HG03571 (cell line): ENCODE results near the gene RP9.

Source experiments
- ATAC-seq: cut with Tn5 transposase; IDR thresholded peaks from one replicate; pipeline ENCODE4 v1.9.1; 2021; ENCODE audit not compliant: unreplicated experiment

Gene RP9

DNA sequence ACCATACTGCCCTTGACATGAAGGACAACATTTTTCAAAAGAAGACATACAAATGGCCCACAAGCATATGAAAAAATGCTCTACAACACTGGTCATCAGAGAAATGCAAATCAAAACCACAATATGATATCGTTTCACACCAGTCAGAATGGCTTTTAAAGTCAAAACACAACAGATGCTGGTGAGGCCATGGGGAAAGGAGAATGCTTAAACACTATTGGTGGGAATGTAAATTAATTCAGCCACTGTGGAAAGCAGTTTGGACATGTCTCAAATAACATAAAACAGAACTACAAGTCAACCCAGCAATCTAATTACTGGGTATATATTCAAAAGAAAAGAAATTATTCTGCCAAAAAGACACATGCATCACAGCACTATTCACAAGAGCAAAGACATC, 42.4 kb downstream of the RP9 start:
- ATAC-seq, result no peak

DNA sequence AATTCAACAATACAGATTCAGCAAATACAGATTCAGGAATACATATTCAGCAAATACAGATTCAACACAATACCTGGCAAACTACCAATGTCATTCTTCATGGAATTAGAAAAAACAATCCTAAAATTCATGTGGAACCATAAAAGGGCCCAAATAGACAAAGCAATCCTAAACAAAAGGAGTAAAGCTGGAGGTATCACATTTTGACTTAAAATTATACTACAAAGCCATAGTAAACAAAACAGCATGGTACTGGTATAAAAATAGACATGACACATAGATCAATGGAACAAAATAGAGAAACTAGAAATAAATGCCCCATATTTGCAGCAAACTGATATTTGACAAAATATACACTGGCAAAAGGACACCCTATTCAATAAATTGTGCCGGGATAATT, 43.2 kb downstream of the RP9 start:
- ATAC-seq, result no peak

- peak; percentile 95 for ATAC-seq
Observed at GRCh38 chr7:33062782-33063443, 46.3 kb downstream of the RP9 start.

DNA sequence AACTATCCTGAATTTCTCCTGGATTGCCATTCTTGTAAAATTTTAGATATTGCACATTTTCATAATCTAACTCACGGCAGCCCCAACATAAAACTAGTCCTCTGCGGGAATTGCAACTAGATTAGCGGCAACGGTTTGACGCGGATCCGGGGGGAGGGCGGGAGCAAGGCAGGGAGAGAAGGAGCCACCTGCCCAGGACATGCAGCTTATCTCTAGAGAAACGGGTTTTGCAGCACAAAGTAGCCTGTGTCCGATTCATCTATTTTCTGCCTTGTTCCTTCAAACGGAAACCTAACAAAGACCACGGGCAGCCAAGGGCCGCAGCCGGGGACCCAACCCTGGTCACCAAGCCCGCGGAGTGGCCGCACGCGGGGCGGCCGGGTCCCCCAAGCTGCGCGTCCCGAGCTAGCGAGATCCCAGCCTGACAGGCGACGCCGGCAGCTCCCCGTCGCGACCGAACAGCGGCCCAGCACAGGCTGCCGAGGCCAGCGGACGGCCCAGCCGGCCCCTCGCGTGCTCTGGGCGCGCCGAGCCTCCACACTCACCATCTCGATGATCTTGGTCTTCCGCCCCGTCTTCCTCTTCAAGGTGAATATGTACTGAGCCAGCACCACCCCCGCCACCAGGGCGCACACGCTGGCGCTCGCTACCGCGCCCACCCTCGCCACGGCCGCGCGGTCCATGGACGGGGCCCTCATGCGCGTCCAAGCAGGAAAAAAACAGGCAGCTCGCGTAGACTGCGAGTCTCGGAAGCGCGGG, 47.0 kb downstream of the RP9 start, which contains the start of gene NT5C3A:
NT5C3A (minus strand) TSS at position 754 of the 759 bp plus-strand sequence; CDS start at position 683, 71 bp downstream.
- ATAC-seq, result peak; percentile 42

- no peak for ATAC-seq
Observed at GRCh38 chr7:33061282-33061937, 47.8 kb downstream of the RP9 start.

- ATAC-seq, result no peak
Observed at GRCh38 chr7:33059635-33060034, 49.6 kb downstream of the RP9 start.

DNA sequence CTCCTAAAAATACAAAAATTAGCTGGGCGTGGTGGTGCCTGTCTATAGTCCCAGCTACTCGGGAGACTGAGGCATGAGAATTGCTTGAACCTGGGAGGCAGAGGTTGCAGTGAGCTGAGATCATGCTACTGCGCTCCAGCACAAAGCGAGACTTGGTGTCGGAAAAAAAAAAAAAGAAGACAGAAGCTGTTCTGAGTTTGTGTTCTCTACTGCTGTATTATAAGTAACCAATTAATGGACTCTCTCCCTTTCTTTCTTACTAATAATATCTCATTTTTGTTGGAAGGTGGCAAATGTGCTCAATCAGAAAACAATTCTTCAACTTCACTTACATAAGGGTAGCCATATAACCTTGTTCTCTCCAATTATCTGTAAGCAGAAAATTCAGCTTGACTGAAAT, 54.0 kb downstream of the RP9 start:
- no peak for ATAC-seq

- ATAC-seq, result no peak
Observed at GRCh38 chr7:33054261-33054964, 54.8 kb downstream of the RP9 start.

DNA sequence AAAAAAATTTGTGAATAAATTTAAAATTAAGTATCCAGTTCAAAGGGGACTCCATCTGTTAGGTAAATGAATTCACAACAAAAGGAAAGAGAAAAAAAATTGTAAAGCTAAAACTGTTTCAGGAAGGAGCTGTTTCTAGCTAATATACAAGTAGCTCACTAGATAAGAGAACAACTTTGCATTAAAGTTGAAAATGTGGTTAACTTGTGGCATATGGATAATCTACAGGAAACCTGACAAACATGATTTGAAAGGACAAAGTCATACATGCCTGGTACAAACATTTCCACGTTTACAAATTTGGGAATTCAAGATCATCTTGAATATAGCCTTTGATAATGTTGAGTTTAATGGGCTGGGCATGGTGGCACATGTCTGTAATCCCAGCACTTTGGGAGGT, 55.5 kb downstream of the RP9 start:
- ATAC-seq, result no peak

DNA sequence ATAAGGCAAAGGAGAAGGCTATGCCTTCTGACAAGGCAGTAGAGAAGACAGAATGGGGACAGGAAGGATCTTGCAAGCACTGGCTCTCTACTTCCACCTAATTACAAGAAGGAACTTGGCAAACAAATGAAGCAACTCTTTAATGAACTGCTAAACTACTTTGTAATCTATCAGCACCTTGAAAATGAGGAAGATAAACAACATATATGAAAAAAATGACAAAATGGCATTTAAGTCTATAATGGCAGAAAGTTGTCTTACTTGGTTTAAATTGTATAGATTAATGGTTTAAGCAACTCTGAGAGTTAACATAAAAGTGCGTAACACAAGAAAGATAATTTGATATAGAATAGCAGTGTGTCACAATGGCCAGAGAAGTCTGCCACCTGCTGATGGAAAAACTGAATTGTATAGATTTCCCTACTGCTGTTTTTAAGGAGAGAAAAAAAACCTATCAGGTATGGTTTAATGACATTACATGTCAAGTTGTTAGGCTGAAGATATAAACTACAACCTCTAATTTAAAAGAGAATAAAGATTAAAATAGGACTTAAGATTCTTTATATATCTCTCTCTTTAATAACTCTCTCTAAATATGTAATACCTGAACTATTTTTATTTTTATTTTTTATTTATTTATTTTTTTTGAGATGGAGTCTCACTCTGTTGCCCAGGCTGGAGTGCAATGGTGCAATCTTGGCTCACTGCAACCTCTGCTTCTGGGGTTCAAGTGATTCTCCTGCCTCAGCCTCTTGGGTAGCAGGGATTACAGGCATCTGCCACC, 58.5 kb downstream of the RP9 start:
- ATAC-seq, result no peak

- no peak for ATAC-seq
Observed at GRCh38 chr7:33048704-33049103, 60.5 kb downstream of the RP9 start.

- ATAC-seq, result no peak
Observed at GRCh38 chr7:33048257-33048656, 60.9 kb downstream of the RP9 start.

DNA sequence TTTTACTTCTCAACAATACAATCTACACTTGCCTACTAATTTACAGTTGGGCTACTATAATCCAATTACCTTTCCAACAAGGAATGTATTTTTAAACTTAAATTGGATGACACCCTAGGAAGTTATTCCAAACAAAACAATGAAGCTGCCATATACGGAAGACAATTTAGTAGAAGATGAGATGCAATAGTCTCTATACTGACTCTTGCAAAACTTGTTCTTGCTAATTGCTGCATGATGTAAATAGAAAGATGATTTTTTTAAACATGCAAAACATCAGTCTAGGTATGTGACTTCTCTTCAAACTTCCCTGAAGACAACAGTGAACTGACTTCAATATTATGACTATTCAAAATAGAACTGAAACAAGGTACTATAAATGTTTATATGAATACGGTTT, 64.2 kb downstream of the RP9 start:
- peak; percentile 39 for ATAC-seq
